ENCODE measurements around the gene PLAAT2. TPM values are rescaled to one million over a fixed set of nuclear protein-coding genes. Genes with fewer than 3 reads are reported as not detected.

Gene PLAAT2
- total and polyA plus RNA-seq, 8 donors, result 0.26 TPM; not detected in 7

GRCh38 chr11:63567044-63567840 lies 4.1 kb upstream of the PLAAT2 start:
- intact Hi-C loops (cut with DNase I), result no loop called here
- H3K27me3 ChIP-seq, result no peaks in the 10 kb centered on the region
- H3K9me3 ChIP-seq, result no peaks in the 10 kb centered on the region
- TF ChIP-seq, protein P1, sequence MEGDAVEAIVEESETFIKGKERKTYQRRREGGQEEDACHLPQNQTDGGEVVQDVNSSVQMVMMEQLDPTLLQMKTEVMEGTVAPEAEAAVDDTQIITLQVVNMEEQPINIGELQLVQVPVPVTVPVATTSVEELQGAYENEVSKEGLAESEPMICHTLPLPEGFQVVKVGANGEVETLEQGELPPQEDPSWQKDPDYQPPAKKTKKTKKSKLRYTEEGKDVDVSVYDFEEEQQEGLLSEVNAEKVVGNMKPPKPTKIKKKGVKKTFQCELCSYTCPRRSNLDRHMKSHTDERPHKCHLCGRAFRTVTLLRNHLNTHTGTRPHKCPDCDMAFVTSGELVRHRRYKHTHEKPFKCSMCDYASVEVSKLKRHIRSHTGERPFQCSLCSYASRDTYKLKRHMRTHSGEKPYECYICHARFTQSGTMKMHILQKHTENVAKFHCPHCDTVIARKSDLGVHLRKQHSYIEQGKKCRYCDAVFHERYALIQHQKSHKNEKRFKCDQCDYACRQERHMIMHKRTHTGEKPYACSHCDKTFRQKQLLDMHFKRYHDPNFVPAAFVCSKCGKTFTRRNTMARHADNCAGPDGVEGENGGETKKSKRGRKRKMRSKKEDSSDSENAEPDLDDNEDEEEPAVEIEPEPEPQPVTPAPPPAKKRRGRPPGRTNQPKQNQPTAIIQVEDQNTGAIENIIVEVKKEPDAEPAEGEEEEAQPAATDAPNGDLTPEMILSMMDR (IDR thresholded peaks at IDR 0.05), result no peak
- peaks cover 0 to 13% (median 12%) of the 10 kb centered on the region in 3 donors for H3K4me1 ChIP-seq
- FAIRE-seq, result peak; percentile 47
- 37 to 38% methylated on average over 5 of the region's 5 CpGs for WGBS, 2 donors
- DNase-seq, result no peak
- peak; percentile 76 to 95 (median 88) for ATAC-seq
- H3K36me3 ChIP-seq, result no peaks in the 10 kb centered on the region
- H3K4me3 ChIP-seq, result no peak overlapping the region
- H3K27ac ChIP-seq, result peak overlapping the region in 2 of 4 donors; percentile 20 to 49

GRCh38 chr11:63564784-63565350 lies 1.7 kb upstream of the PLAAT2 start:
- H3K27ac ChIP-seq, result no peak overlapping the region
- H3K36me3 ChIP-seq, result no peaks in the 10 kb centered on the region
- intact Hi-C loops (cut with DNase I), result no loop called here
- no peak overlapping the region for H3K4me3 ChIP-seq
- TF ChIP-seq, protein P1 (IDR thresholded peaks at IDR 0.05), result no peak
- H3K27me3 ChIP-seq, result no peaks in the 10 kb centered on the region
- ATAC-seq (peak in 3 of 4 donors; percentile 25 to 48 (median 42)), FAIRE-seq (no peak), DNase-seq (peak in 1 of 6 donors; percentile 31)
- 80 to 83% methylated on average over 4 of the region's 4 CpGs for WGBS, 2 donors
- peaks cover 0 to 13% (median 12%) of the 10 kb centered on the region in 3 donors for H3K4me1 ChIP-seq
- H3K9me3 ChIP-seq, result no peaks in the 10 kb centered on the region

- ATAC-seq (no peak), FAIRE-seq (no peak), DNase-seq (no peak)
- Histone ChIP-seq H3K4me3 (no peak overlapping the region), H3K4me1 (peaks cover 0 to 13% (median 12%) of the 10 kb centered on the region in 3 donors), H3K27me3 (no peaks in the 10 kb centered on the region), H3K9me3 (no peaks in the 10 kb centered on the region), H3K27ac (no peak overlapping the region), H3K36me3 (no peaks in the 10 kb centered on the region)
- TF ChIP-seq, protein P1 (IDR thresholded peaks at IDR 0.05), result no peak
- 87 to 91% methylated on average over 7 of the region's 7 CpGs for WGBS, 2 donors
- intact Hi-C loops (cut with DNase I), result no loop called here
Measured at GRCh38 chr11:63564056-63564774, 1.0 kb upstream of the PLAAT2 start.

DNA sequence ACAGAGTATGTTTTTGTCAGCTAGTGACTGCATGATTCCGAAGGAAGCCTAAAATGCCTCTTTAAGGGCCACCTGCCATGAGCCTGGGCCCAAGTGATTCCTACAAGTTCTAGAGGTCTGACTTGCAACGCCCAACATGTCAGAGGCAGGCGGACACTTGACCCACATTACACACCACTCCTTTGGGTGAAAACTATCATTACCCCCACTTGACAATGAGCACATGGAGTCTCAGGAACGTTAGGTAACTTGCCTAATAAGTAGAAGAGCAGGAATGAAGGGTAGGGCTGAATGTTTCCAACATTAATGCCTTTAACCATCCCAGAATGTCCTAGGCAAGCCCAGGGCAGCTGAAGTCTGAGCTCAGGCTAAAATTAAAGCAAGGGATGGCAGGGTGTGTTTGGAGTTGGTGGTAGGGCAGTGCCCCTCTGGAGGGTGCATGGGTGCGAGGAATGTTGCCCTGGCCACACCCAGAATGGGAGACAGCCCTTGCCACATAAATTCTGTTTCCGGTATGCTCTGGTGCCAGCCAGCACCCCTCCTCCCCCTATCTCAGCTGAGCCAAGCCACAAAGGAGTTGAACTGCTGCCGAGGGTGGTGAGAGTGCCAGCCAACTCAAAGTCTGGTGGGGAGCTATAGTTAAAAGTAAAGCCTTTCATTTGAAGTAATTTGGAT lies 2.5 kb downstream of the PLAAT2 start:
- 66 to 75% methylated on average over 7 of the region's 7 CpGs for WGBS, 2 donors
- no peaks in the 10 kb centered on the region for H3K9me3 ChIP-seq
- DNase-seq (peak in 2 of 6 donors; percentile 20 to 40), FAIRE-seq (no peak), ATAC-seq (peak in 3 of 4 donors; percentile 58 to 69 (median 67))
- H3K36me3 ChIP-seq, result no peaks in the 10 kb centered on the region
- H3K27me3 ChIP-seq, result no peaks in the 10 kb centered on the region
- H3K27ac ChIP-seq, result no peak overlapping the region
- no peak overlapping the region for H3K4me3 ChIP-seq
- intact Hi-C loops (cut with DNase I), result no loop called here
- TF ChIP-seq, protein P1 (IDR thresholded peaks at IDR 0.05), result no peak
- no peaks in the 10 kb centered on the region for H3K4me1 ChIP-seq
